Skin of body (tissue), 3 donors: ENCODE data around the gene KLHL22. TPM values are rescaled to one million over a fixed set of nuclear protein-coding genes. Genes with fewer than 3 reads are reported as not detected.
A peak's percentile ranks its signal among the peaks of the same experiment; 100 is the strongest.
"Not testable (repeated sequence)": the region's sequence is repeated elsewhere in the genome, so short reads cannot be mapped to it uniquely, and the experiment has no call there.

Experiments used
- DNase-seq: peaks from one replicate; lab custom pipeline; 2025; lab: John Stamatoyannopoulos, UW
- small RNA-seq: library from RNA; depleted of rRNA; stranded (forward); fragments of <200 nt; gene quantifications from one replicate; pipeline ENCODE3, GENCODE V24; 2014; ENCODE audit warnings: low replicate concordance
- total RNA-seq: library from RNA; depleted of rRNA; stranded (reverse); fragments of >200 nt; gene quantifications from one replicate; pipeline ENCODE4 v1.2.3, GENCODE V29; 2014

Gene KLHL22
- total RNA-seq, 1 donor from 2014 or later: 31.0 TPM

GRCh38 chr22:20403779-20404140 is 91.8 kb downstream of the KLHL22 start:
- DNase-seq: no peak

GRCh38 chr22:20402960-20403778 is 92.4 kb downstream of the KLHL22 start:
- no peak for DNase-seq

- no peak for DNase-seq
Observed at GRCh38 chr22:20401376-20402014, 94.1 kb downstream of the KLHL22 start.

- no peak for DNase-seq
Observed at GRCh38 chr22:20400606-20401375, 94.8 kb downstream of the KLHL22 start.

GRCh38 chr22:20399866-20400605 is 95.6 kb downstream of the KLHL22 start:
- no peak for DNase-seq

GRCh38 chr22:20398420-20398819 is 97.2 kb downstream of the KLHL22 start:
- DNase-seq: no peak

GRCh38 chr22:20397498-20397897 is 98.1 kb downstream of the KLHL22 start:
- DNase-seq: no peak

- DNase-seq: peak; percentile 56
Observed at GRCh38 chr22:20396639-20397038, 99.0 kb downstream of the KLHL22 start.

- no peak for DNase-seq
Observed at GRCh38 chr22:20395907-20396287, 99.7 kb downstream of the KLHL22 start.

- DNase-seq: no peak
Observed at GRCh38 chr22:20395181-20395906, 100.3 kb downstream of the KLHL22 start.

- peak; percentile 90 for DNase-seq
Observed at GRCh38 chr22:20393705-20394476, 101.7 kb downstream of the KLHL22 start, which contains the start of gene ZNF74. Gene ZNF74, plus strand, starts transcription at chr22:20394151. Its CDS starts 478 bp downstream, at chr22:20394629.

- no peak for DNase-seq
Observed at GRCh38 chr22:20392983-20393704, 102.5 kb downstream of the KLHL22 start.

GRCh38 chr22:20392365-20392881 is 103.2 kb downstream of the KLHL22 start:
- not testable (repeated sequence) for DNase-seq

Small RNA genes within 50 kb of the gene (small RNA-seq; reads per million reads assigned to genes)
- not detected for gene RF00019
- not detected for gene RN7SL812P
- gene RNU6-225P: not detected
- 0.45 reads per million, percentile 56 among the genes with 10 or more reads in this experiment for gene RNY1P9

Other genes with a start within 250 kb of the KLHL22 start
- gene RTN4R, start 227.5 kb downstream of the KLHL22 start, total RNA-seq: 1.3 TPM
- gene DGCR6L, start 175.7 kb downstream of the KLHL22 start, total RNA-seq: 25.1 TPM
- gene ZNF74, start 101.6 kb downstream of the KLHL22 start, total RNA-seq: 8.5 TPM
- 10.3 TPM for gene SCARF2, start 58.0 kb downstream of the KLHL22 start, total RNA-seq
- gene MED15, start 11.8 kb upstream of the KLHL22 start, total RNA-seq: 24.2 TPM